Muscle of leg (tissue), 16 donors: ENCODE measurements around the gene DIS3L. TPM values are rescaled to one million over a fixed set of nuclear protein-coding genes. Genes with fewer than 3 reads are reported as not detected.
"Not testable (repeated sequence)": the region's sequence is repeated elsewhere in the genome, so short reads cannot be mapped to it uniquely, and the experiment has no call there.

Experiments
- DNase-seq: peaks from one replicate; pipeline ENCODE4 v3.0.0; 2013
- H3K27ac ChIP-seq: one replicate; pipeline ENCODE4 v1.5.1; 2013; ENCODE audit warnings: mild to moderate bottlenecking, low read length, control low read depth
- H3K27me3 ChIP-seq: one replicate; pipeline ENCODE4 v1.6.1; 2013; ENCODE audit warnings: low read length; ENCODE audit not compliant: control insufficient read depth, insufficient read depth
- H3K36me3 ChIP-seq: one replicate; pipeline ENCODE4 v1.6.1; 2013; ENCODE audit warnings: low read length; ENCODE audit not compliant: control insufficient read depth, insufficient read depth
- H3K4me1 ChIP-seq: one replicate; pipeline ENCODE4 v1.6.1; 2013; ENCODE audit warnings: low read length; ENCODE audit not compliant: control insufficient read depth, insufficient read depth
- H3K4me3 ChIP-seq: one replicate; pipeline ENCODE4 v1.5.1; 2013; ENCODE audit warnings: low read length, control low read depth
- H3K9me3 ChIP-seq: replicated peaks from 2 replicates; pipeline ENCODE4 v1.6.1; 2013; ENCODE audit warnings: low read depth, low read length; ENCODE audit not compliant: control insufficient read depth
- WGBS: methylation state at CpG from one replicate; pipeline ENCODE4 v1.1.5; 2013; ENCODE audit warnings: missing lambda C conversion rate; ENCODE audit not compliant: insufficient coverage; 5-methylcytosine and 5-hydroxymethylcytosine counted together
- long read RNA-seq, 11 donors: transcript quantifications; one replicate each; lab custom pipeline, GENCODE V29; 2026
- polyA plus RNA-seq, 8 donors: library from polyadenylated mRNA; unstranded; fragments of 120-200 nt; gene quantifications; one replicate each; pipeline versions ENCODE4 v1.2.1 to v1.2.3, GENCODE V29; 2013; ENCODE audit warnings: inconsistent platforms in 1 of 8, low replicate concordance in 1 of 8; ENCODE audit not compliant: insufficient read length in 8 of 8, insufficient read depth in 1 of 8
- total RNA-seq: library from RNA; stranded (reverse); fragments of 120-200 nt; gene quantifications from one replicate; pipeline ENCODE4 v1.2.4, GENCODE V29; 2013

The DIS3L gene
- total RNA-seq, result 33.1 TPM
- 10 to 100 TPM; 21.5 to 32.7 (median 29.8) TPM for polyA plus RNA-seq
- long read RNA-seq, donor 1, partial matches to known transcripts, result 0 of 3 reads
- long read RNA-seq, donor 1, other reads (novel, unspliced or antisense), result 0 of 3 reads
- long read RNA-seq, donor 2, result 0 reads
- long read RNA-seq, donor 3, partial matches to known transcripts, result 8 of 11 reads
- long read RNA-seq, donor 3, other reads (novel, unspliced or antisense), result 0 of 11 reads
- long read RNA-seq, donor 4, result 0 reads
- long read RNA-seq, donor 5, transcript DIS3L-202 (17 exons, 3,647 nt), result major isoform, 8 of 21 reads
- long read RNA-seq, donor 5, partial matches to known transcripts, result 13 of 21 reads
- long read RNA-seq, donor 5, other reads (novel, unspliced or antisense), result 0 of 21 reads
- long read RNA-seq, donor 6, partial matches to known transcripts, result 5 of 8 reads
- long read RNA-seq, donor 6, other reads (novel, unspliced or antisense), result 0 of 8 reads
- long read RNA-seq, donor 7, partial matches to known transcripts, result 5 of 5 reads
- long read RNA-seq, donor 7, other reads (novel, unspliced or antisense), result 0 of 5 reads
- long read RNA-seq, donor 8, partial matches to known transcripts, result 0 of 3 reads
- long read RNA-seq, donor 8, other reads (novel, unspliced or antisense), result 0 of 3 reads
- long read RNA-seq, donor 9, partial matches to known transcripts, result 5 of 8 reads
- long read RNA-seq, donor 9, other reads (novel, unspliced or antisense), result 0 of 8 reads
- long read RNA-seq, donor 10, partial matches to known transcripts, result 6 of 16 reads
- long read RNA-seq, donor 10, other reads (novel, unspliced or antisense), result 8 of 16 reads
- long read RNA-seq, donor 11, partial matches to known transcripts, result 0 of 5 reads
- long read RNA-seq, donor 11, other reads (novel, unspliced or antisense), result 0 of 5 reads

- H3K27me3 ChIP-seq, result no peaks in the 10 kb centered on the region
- no peaks in the 10 kb centered on the region for H3K9me3 ChIP-seq
- under 1% methylated on average over 92 of the region's 92 CpGs for WGBS
- peaks cover 3% of the 10 kb centered on the region for H3K36me3 ChIP-seq
- H3K4me3 ChIP-seq, result peak within 1 kb of the TSS; percentile 74
- H3K27ac ChIP-seq, result peak within 1 kb of the TSS; percentile 92
- H3K4me1 ChIP-seq, result peaks cover 26% of the 10 kb centered on the region
- peak; percentile 79 for DNase-seq
Measured at GRCh38 chr15:66293419-66294156, at the start of gene DIS3L. TSS of gene DIS3L (plus strand) at chr15:66293568. CDS start at chr15:66293597, 29 bp downstream.

GRCh38 chr15:66245832-66246231, 47.5 kb upstream of the DIS3L start:
- H3K4me3 ChIP-seq, H3K9me3 ChIP-seq, H3K36me3 ChIP-seq, H3K4me1 ChIP-seq, DNase-seq, H3K27ac ChIP-seq: not testable (repeated sequence)
- WGBS, result no CpG with 5 or more reads among the region's 5 CpGs
- H3K27me3 ChIP-seq, result peaks cover 29% of the 10 kb centered on the region

GRCh38 chr15:66246937-66247336, 46.4 kb upstream of the DIS3L start:
- peaks cover 4% of the 10 kb centered on the region for H3K4me1 ChIP-seq
- no peak overlapping the region for H3K27ac ChIP-seq
- H3K9me3 ChIP-seq, result no peaks in the 10 kb centered on the region
- H3K4me3 ChIP-seq, result no peak overlapping the region
- peaks cover 40% of the 10 kb centered on the region for H3K27me3 ChIP-seq
- no peaks in the 10 kb centered on the region for H3K36me3 ChIP-seq
- DNase-seq, result no peak
- no CpG with 5 or more reads among the region's 1 CpG for WGBS

GRCh38 chr15:66249605-66250174, 43.7 kb upstream of the DIS3L start:
- no peaks in the 10 kb centered on the region for H3K9me3 ChIP-seq
- 80% methylated on average over 1 of the region's 2 CpGs for WGBS
- H3K27me3 ChIP-seq, result peaks cover 65% of the 10 kb centered on the region
- H3K27ac ChIP-seq, result no peak overlapping the region
- DNase-seq, result no peak
- no peaks in the 10 kb centered on the region for H3K36me3 ChIP-seq
- no peak overlapping the region for H3K4me3 ChIP-seq
- H3K4me1 ChIP-seq, result peaks cover 22% of the 10 kb centered on the region

- DNase-seq, result no peak
- Histone ChIP-seq H3K9me3 (no peaks in the 10 kb centered on the region), H3K36me3 (no peaks in the 10 kb centered on the region), H3K27ac (no peak overlapping the region), H3K4me1 (peaks cover 22% of the 10 kb centered on the region), H3K4me3 (no peak overlapping the region), H3K27me3 (peaks cover 69% of the 10 kb centered on the region)
- 40% methylated on average over 6 of the region's 10 CpGs for WGBS
Measured at GRCh38 chr15:66251065-66251789, 42.1 kb upstream of the DIS3L start.

- Histone ChIP-seq H3K4me3 (peak overlapping the region; percentile 42), H3K27ac (no peak overlapping the region)
- DNase-seq, result peak; percentile 57
Measured at GRCh38 chr15:66251790-66252684, 41.3 kb upstream of the DIS3L start.

GRCh38 chr15:66252685-66253417, 40.5 kb upstream of the DIS3L start:
- Histone ChIP-seq H3K36me3 (no peaks in the 10 kb centered on the region), H3K4me3 (peak overlapping the region; percentile 42), H3K9me3 (no peaks in the 10 kb centered on the region), H3K4me1 (peaks cover 22% of the 10 kb centered on the region), H3K27me3 (peaks cover 79% of the 10 kb centered on the region), H3K27ac (no peak overlapping the region)
- WGBS, result under 1% methylated on average over 49 of the region's 64 CpGs
- DNase-seq, result peak; percentile 26

More at GRCh38 chr15:66251790-66252684, 41.3 kb upstream of the DIS3L start:
- peaks cover 22% of the 10 kb centered on the region for H3K4me1 ChIP-seq
- peaks cover 76% of the 10 kb centered on the region for H3K27me3 ChIP-seq
- no peaks in the 10 kb centered on the region for H3K36me3 ChIP-seq
- WGBS, result 0% methylated on average over 29 of the region's 72 CpGs
- H3K9me3 ChIP-seq, result no peaks in the 10 kb centered on the region

- peak; percentile 72 for DNase-seq
- H3K4me1 ChIP-seq, result peaks cover 22% of the 10 kb centered on the region
- peak within 1 kb of the TSS; percentile 42 for H3K4me3 ChIP-seq
- under 1% methylated on average over 60 of the region's 64 CpGs for WGBS
- H3K36me3 ChIP-seq, result no peaks in the 10 kb centered on the region
- H3K9me3 ChIP-seq, result no peaks in the 10 kb centered on the region
- H3K27me3 ChIP-seq, result peaks cover 81% of the 10 kb centered on the region
- no peak within 1 kb of the TSS for H3K27ac ChIP-seq
Measured at GRCh38 chr15:66253418-66254088, 39.8 kb upstream of the DIS3L start, which contains the start of gene MEGF11. TSS of gene MEGF11 (minus strand) at chr15:66253750. CDS start at chr15:66128403, 125,347 bp downstream.
